ENCODE results near the gene AUTS2. TPM values are rescaled to one million over a fixed set of nuclear protein-coding genes. Genes with fewer than 3 reads are reported as not detected.

Gene AUTS2
- polyA plus RNA-seq, 1 donor (not counting 4 experiments of a cell fraction or from before 2014, with no cell fraction given), result 4.7 TPM

- dilution Hi-C loops (cut with MboI; ENCODE audit: extremely low pct_ligation_motif_present, low sequenced_read_pairs), result no loop called here
- H3K4me2 ChIP-seq (ENCODE audit: control insufficient read depth, extremely low read depth, insufficient read depth, low read depth, low read length), result no peak overlapping the region
- FAIRE-seq, result no peak
Measured at GRCh38 chr7:69799990-69800389, 201.7 kb downstream of the AUTS2 start.

GRCh38 chr7:69800495-69800894, 202.2 kb downstream of the AUTS2 start:
- no peak overlapping the region for H3K4me3 ChIP-seq (ENCODE audit: control insufficient read depth in 2 of 3, extremely low read depth in 1 of 3, insufficient read depth in 2 of 3, low read depth in 1 of 3, low read length in 3 of 3)
- TF ChIP-seq, protein P1, sequence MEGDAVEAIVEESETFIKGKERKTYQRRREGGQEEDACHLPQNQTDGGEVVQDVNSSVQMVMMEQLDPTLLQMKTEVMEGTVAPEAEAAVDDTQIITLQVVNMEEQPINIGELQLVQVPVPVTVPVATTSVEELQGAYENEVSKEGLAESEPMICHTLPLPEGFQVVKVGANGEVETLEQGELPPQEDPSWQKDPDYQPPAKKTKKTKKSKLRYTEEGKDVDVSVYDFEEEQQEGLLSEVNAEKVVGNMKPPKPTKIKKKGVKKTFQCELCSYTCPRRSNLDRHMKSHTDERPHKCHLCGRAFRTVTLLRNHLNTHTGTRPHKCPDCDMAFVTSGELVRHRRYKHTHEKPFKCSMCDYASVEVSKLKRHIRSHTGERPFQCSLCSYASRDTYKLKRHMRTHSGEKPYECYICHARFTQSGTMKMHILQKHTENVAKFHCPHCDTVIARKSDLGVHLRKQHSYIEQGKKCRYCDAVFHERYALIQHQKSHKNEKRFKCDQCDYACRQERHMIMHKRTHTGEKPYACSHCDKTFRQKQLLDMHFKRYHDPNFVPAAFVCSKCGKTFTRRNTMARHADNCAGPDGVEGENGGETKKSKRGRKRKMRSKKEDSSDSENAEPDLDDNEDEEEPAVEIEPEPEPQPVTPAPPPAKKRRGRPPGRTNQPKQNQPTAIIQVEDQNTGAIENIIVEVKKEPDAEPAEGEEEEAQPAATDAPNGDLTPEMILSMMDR (optimal IDR thresholded peaks at IDR 0.05 in 1 of 3, IDR thresholded peaks at IDR 0.05 in 1 of 3, conservative IDR thresholded peaks at IDR 0.05 in 1 of 3; ENCODE audit: extremely low read depth in 1 of 3, insufficient read depth in 2 of 3, low read length in 3 of 3), result no peak
- TF ChIP-seq EZH2 (IDR thresholded peaks at IDR 0.05; ENCODE audit: low read length), result no peak
- H4K20me1 ChIP-seq (ENCODE audit: control insufficient read depth, extremely low read depth, insufficient read depth, low read length), result no peaks in the 10 kb centered on the region
- H3K27me3 ChIP-seq (ENCODE audit: control insufficient read depth, extremely low read depth, insufficient read depth, low read length), result no peaks in the 10 kb centered on the region
- no peak overlapping the region for H3K4me2 ChIP-seq (ENCODE audit: control insufficient read depth, extremely low read depth, insufficient read depth, low read depth, low read length)
- no peaks in the 10 kb centered on the region for H3K9me3 ChIP-seq (ENCODE audit: control insufficient read depth, low read depth, low read length)
- no peak for FAIRE-seq
- no peak overlapping the region for H2AFZ ChIP-seq (ENCODE audit: control insufficient read depth, low read length)
- no peaks in the 10 kb centered on the region for H3K79me2 ChIP-seq (ENCODE audit: control insufficient read depth, insufficient read depth, low read length)
- no peaks in the 10 kb centered on the region for H3K36me3 ChIP-seq (ENCODE audit: control insufficient read depth in 2 of 2, extremely low read depth in 1 of 2, insufficient read depth in 2 of 2, low read length in 2 of 2)
- DNase-seq (ENCODE audit: low read depth, low spot score), result no peak
- dilution Hi-C loops (cut with MboI; ENCODE audit: extremely low pct_ligation_motif_present, low sequenced_read_pairs), result no loop called here
- H3K4me1 ChIP-seq (ENCODE audit: control insufficient read depth, extremely low read depth, insufficient read depth, low read length), result peaks cover 4% of the 10 kb centered on the region
- no peak overlapping the region for H3K27ac ChIP-seq (ENCODE audit: control insufficient read depth, insufficient read depth, low read length)
- H3K9me1 ChIP-seq (ENCODE audit: control insufficient read depth, extremely low read depth, insufficient read depth, low read length), result no peaks in the 10 kb centered on the region
- no peak overlapping the region for H3K9ac ChIP-seq (ENCODE audit: control insufficient read depth, extremely low read depth, insufficient read depth, low read length)

More at GRCh38 chr7:69799990-69800389, 201.7 kb downstream of the AUTS2 start:
- Histone ChIP-seq H3K27ac (ENCODE audit: control insufficient read depth, insufficient read depth, low read length) (no peak overlapping the region), H3K9ac (ENCODE audit: control insufficient read depth, extremely low read depth, insufficient read depth, low read length) (no peak overlapping the region), H2AFZ (ENCODE audit: control insufficient read depth, low read length) (no peak overlapping the region), H3K36me3 (ENCODE audit: control insufficient read depth in 2 of 2, extremely low read depth in 1 of 2, insufficient read depth in 2 of 2, low read length in 2 of 2) (no peaks in the 10 kb centered on the region), H3K27me3 (ENCODE audit: control insufficient read depth, extremely low read depth, insufficient read depth, low read length) (no peaks in the 10 kb centered on the region), H3K4me3 (ENCODE audit: control insufficient read depth in 2 of 3, extremely low read depth in 1 of 3, insufficient read depth in 2 of 3, low read depth in 1 of 3, low read length in 3 of 3) (no peak overlapping the region), H4K20me1 (ENCODE audit: control insufficient read depth, extremely low read depth, insufficient read depth, low read length) (no peaks in the 10 kb centered on the region), H3K9me1 (ENCODE audit: control insufficient read depth, extremely low read depth, insufficient read depth, low read length) (no peaks in the 10 kb centered on the region), H3K79me2 (ENCODE audit: control insufficient read depth, insufficient read depth, low read length) (no peaks in the 10 kb centered on the region), H3K4me1 (ENCODE audit: control insufficient read depth, extremely low read depth, insufficient read depth, low read length) (peaks cover 4% of the 10 kb centered on the region), H3K9me3 (ENCODE audit: control insufficient read depth, low read depth, low read length) (no peaks in the 10 kb centered on the region)
- TF ChIP-seq, protein P1 (optimal IDR thresholded peaks at IDR 0.05 in 1 of 3, IDR thresholded peaks at IDR 0.05 in 1 of 3, conservative IDR thresholded peaks at IDR 0.05 in 1 of 3; ENCODE audit: extremely low read depth in 1 of 3, insufficient read depth in 2 of 3, low read length in 3 of 3), result no peak
- no peak for TF ChIP-seq EZH2 (IDR thresholded peaks at IDR 0.05; ENCODE audit: low read length)
- DNase-seq (ENCODE audit: low read depth, low spot score), result no peak
